Measurements from ENCODE around the gene DSCAM. TPM values are rescaled to one million over a fixed set of nuclear protein-coding genes. Genes with fewer than 3 reads are reported as not detected.

DSCAM gene
- total and polyA plus RNA-seq, 2 donors (not counting 3 experiments of a cell fraction or from before 2014, with no cell fraction given), result not detected

- Histone ChIP-seq H3K4me2 (ENCODE audit: insufficient read depth, low read length) (no peak overlapping the region), H2AFZ (ENCODE audit: low read depth, low read length) (no peak overlapping the region), H3K9me1 (replicated peaks; ENCODE audit: control insufficient read depth, extremely low read depth, insufficient read depth, low read length) (no peaks in the 10 kb centered on the region), H3K27me3 (ENCODE audit: control insufficient read depth in 2 of 2, insufficient read depth in 2 of 2, low read length in 2 of 2) (no peaks in the 10 kb centered on the region), H3K4me3 (replicated peaks in 1 of 3; ENCODE audit: insufficient read depth in 1 of 3, low read depth in 1 of 3, low read length in 3 of 3) (no peak overlapping the region), H3K27ac (ENCODE audit: insufficient read depth, low read depth, low read length) (no peak overlapping the region), H3K9ac (replicated peaks; ENCODE audit: extremely low read depth, insufficient read depth, low read length) (no peak overlapping the region), H3K79me2 (ENCODE audit: control insufficient read depth, insufficient read depth, low read length) (no peaks in the 10 kb centered on the region), H3K36me3 (ENCODE audit: control insufficient read depth in 2 of 2, extremely low read depth in 1 of 2, insufficient read depth in 2 of 2, low read length in 2 of 2) (no peaks in the 10 kb centered on the region), H3K4me1 (ENCODE audit: control insufficient read depth, extremely low read depth, insufficient read depth, low read length) (no peaks in the 10 kb centered on the region), H4K20me1 (replicated peaks; ENCODE audit: control insufficient read depth, extremely low read depth, insufficient read depth, low read length) (no peaks in the 10 kb centered on the region), H3K9me3 (replicated peaks; ENCODE audit: control insufficient read depth, insufficient read depth, low read length) (peaks cover 12% of the 10 kb centered on the region)
- POLR2A ChIA-PET, result no interaction called here
- TF ChIP-seq MYC (IDR thresholded peaks at IDR 0.05; ENCODE audit: low read depth, low read length) (no peak), EZH2 (IDR thresholded peaks at IDR 0.05; ENCODE audit: borderline replicate concordance, low read depth, low read length, severe bottlenecking) (no peak), FOS (IDR thresholded peaks at IDR 0.05; ENCODE audit: borderline replicate concordance, insufficient read depth, low read length) (no peak), GATA2 (IDR thresholded peaks at IDR 0.05; ENCODE audit: insufficient read depth, insufficient read length, low read depth, low read length) (no peak), JUN (IDR thresholded peaks at IDR 0.05; ENCODE audit: borderline replicate concordance, insufficient read depth, insufficient read length, low read depth) (no peak), POLR2AphosphoS5 (IDR thresholded peaks at IDR 0.05; ENCODE audit: insufficient read depth, low read depth, low read length) (no peak), POLR2A (IDR thresholded peaks at IDR 0.05; ENCODE audit: low read depth, low read length) (no peak), CTCF (IDR thresholded peaks at IDR 0.05; ENCODE audit: extremely low read depth in 1 of 2, insufficient read depth in 1 of 2, low read depth in 1 of 2, low read length in 2 of 2) (no peak)
- TF ChIP-seq, protein P1, sequence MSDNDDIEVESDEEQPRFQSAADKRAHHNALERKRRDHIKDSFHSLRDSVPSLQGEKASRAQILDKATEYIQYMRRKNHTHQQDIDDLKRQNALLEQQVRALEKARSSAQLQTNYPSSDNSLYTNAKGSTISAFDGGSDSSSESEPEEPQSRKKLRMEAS (IDR thresholded peaks at IDR 0.05; ENCODE audit: insufficient read depth, insufficient read length), result no peak
- DNase-seq (ENCODE audit: low read depth, low spot score), result no peak
- intact Hi-C loops (cut with micrococcal nuclease), result no loop called here
- FAIRE-seq, result no peak
- CTCF ChIA-PET, result no interaction called here
- dilution Hi-C loops (cut with MboI; ENCODE audit: extremely low pct_ligation_motif_present, low sequenced_read_pairs), result no loop called here
- BruUV-seq (replicated peaks), result no TSS peak
Observed at GRCh38 chr21:40208948-40209345, 638.0 kb downstream of the DSCAM start.
